ENCODE results near the gene KRT83.

- TF ChIP-seq CTCF (IDR thresholded peaks at IDR 0.05) (no peak), POLR2A (IDR thresholded peaks at IDR 0.05) (no peak)
Observed at GRCh38 chr12:52361553-52361952, 40.4 kb upstream of the KRT83 start.
